Hematopoietic multipotent progenitor cell treated with erythropoietin and hydrocortisone succinate and interleukin-3 and kit ligand, for 15 days (in vitro differentiated cells): ENCODE results near the gene NUDT4.
"Not testable (repeated sequence)": the region's sequence is repeated elsewhere in the genome, so short reads cannot be mapped to it uniquely, and the experiment has no call there.

Source experiments
- DNase-seq: peaks from one replicate; pipeline ENCODE4 v3.0.0-alpha.2; 2015; ENCODE audit warnings: low spot score

NUDT4 gene

DNA sequence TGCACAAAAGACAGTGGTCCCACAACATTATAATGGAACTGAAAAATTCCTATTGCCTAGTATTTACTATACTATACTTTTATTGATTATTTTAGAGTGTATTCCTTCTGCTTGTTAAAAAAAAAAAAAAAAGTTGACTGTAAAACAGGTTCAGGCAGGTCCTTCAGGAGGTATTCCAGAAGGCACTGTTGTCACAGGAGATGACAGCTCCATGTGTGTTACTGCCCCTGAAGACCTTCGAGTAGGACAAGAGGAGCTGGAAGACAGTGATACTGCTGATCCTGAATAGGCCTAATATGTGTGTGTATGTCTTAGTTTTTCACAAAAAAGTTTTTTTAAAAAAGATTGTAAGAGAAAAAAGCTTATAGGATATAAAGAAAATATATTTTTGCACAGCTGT lies 51.7 kb downstream of the NUDT4 start:
- no peak for DNase-seq

DNA sequence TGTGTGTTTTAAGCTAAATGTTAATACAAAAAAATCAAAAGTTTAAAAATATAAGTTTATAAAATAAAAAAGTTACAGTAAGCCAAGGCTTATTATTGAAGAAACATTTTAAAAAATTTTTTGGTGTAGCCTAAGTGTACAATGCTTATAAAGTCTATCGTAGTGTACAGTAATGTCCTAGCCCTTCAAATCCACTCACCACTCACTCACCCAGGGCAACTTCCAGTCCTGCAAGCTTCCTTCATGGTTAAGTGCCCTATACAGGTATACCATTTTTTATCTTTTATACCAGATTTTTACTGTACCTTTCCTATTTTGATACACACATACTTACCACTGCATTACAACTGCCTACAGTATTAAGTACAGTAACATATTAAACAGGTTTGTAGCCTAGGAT lies 52.1 kb downstream of the NUDT4 start:
- DNase-seq, result no peak

DNA sequence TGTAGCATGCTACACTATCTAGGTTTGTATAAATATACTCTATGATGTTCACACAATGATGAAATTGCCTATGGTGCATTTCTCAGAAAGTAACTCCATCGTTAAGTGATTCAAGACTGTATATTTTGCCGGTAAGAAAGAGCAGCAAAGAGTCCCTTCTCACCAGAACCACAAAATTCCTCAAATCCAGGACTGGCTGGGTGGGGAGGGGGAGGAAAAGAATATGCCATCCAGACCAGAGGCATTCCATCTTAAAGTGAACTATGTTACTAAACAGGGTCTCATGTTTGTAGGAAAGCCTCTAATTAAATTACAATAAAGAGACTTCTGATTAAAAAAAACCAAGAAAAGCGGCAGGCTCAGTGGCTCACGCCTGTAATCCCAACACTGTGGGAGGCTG lies 52.6 kb downstream of the NUDT4 start:
- DNase-seq, result no peak

- DNase-seq, result not testable (repeated sequence)
Measured at GRCh38 chr12:93432031-93432430, 54.3 kb downstream of the NUDT4 start.

- DNase-seq, result no peak
Measured at GRCh38 chr12:93434256-93434865, 56.6 kb downstream of the NUDT4 start.

DNA sequence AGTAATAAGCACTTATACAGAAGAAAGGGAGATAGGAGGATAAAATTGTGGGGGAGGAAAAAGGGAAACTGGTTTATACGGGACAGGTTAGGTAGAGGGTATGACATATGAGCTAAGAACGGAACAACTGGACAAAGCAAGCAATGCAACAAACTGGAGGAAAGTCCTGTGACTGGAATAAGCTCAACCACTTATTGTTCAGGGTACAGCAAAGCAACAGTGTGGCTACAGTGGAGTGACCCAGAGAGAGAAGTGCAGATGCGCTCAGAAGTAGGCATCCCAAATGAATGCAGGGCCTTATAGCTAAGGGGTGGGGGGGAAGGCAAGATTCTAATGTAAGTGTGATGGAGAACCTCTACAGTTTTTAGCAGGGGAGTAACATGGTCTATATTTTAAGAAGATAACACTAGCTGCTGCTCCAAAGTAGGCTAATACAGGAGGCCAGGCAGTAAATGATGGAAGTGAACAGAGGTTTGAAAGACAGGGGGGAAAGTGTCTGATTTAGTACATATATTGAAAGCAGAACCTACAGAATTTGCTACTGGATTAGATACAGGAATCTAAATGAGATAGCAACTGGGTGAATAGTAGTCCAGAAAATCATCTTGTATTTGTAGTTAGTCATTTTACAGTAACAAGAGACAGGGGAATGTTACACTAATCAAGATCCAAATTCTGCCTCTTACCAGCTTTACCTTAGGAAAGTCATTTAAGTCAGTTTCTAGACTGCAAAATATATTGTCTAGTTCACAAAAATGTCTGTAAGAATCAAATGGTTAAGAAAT lies 60.7 kb downstream of the NUDT4 start:
- no peak for DNase-seq

- no peak for DNase-seq
Measured at GRCh38 chr12:93440043-93440835, 62.5 kb downstream of the NUDT4 start.

DNA sequence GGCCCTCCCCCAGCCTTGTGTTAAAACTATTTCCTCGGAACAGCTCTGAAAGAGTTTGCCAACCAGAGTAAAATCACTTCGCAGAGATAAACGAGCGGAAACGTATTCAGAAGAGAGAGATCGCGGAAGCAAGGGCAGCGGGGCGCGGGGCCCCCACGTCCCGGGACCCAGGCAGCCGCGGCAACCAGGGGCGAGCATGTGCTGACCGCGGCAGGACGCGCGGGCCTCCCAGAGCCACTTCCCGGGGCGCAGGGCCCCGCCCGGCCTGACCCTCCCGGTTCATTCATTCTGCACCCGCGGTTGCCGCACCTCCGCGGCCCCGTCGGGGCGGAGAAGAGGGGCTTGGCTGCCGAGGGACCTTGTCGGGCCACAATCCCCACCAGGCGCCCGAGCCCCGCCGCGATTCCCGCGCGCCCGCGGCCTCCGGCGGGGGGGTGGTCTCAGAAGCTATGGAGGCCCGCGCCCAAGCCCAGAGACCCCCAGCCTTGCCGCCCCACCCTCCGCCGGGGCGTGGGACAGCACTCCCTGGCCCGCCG lies 63.4 kb downstream of the NUDT4 start:
- DNase-seq, result no peak

DNA sequence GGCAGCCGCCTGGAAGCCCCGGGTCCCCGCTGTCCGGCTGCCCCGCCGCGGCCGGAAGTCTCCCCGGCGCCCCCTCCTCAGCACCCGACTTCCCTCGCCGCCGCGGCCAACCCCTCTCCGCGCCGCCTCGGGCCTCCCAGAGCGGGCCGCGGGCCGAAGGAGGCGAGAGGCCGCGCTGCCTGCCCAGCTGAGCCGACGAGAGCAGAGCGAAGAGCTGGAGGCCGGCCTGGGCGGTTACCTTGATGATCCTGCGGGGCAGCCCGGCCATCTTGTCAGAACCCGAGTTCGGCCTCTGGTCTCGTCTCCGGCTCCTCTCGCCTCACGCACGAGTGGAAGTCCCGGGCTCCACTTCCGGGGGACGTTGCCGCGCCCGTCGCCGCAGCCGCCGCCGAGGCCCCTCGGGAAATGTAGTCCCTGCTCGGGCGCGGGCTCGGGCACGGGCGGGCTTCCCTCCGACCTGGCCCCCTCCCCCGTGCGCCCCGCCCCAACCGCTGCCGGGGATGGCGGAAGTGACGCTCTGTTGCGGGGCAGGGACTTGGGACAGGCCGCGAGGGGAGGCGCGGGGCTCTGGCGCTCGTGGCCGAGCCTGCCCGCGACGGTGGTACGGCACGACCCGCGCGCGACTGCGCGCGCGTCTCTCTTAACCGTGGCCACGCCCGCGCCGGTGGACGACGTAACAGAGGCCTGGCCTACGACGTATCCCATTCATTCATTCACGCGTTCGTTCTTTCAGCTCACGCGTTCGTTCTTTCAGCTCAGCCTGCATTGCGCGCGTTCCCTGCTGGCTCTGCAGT lies 64.1 kb downstream of the NUDT4 start, which contains the start of gene UBE2N:
Gene UBE2N, minus strand, starts transcription at position 331 of the 794 bp plus-strand sequence. Its CDS starts 63 bp downstream, at position 268.
- DNase-seq, result peak; percentile 89

GRCh38 chr12:93442411-93443340 lies 65.0 kb downstream of the NUDT4 start:
- DNase-seq, result no peak

GRCh38 chr12:93443576-93443975 lies 65.9 kb downstream of the NUDT4 start:
- DNase-seq, result no peak

GRCh38 chr12:93447555-93448290 lies 70.0 kb downstream of the NUDT4 start:
- no peak for DNase-seq

- DNase-seq, result no peak
Measured at GRCh38 chr12:93448796-93449195, 71.1 kb downstream of the NUDT4 start.

DNA sequence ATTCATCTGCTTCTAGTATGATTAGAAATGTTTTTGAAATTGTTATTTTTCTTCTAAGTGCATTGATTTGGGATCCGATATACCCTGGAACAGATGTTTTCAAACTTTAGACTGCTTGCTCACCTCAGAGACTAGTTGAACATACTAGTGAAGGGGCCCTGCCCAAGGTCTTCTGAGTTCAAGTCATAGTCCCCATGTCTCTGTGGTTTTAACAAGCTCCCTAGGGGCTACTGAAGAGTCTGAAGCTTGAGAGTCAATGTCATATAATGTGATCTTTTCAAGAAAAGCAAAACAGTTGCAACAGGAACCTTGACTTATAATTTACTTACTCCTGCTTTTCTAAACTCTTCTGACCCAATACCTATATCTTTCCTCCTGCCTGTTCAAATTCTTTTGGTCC lies 71.6 kb downstream of the NUDT4 start:
- DNase-seq, result no peak

GRCh38 chr12:93451423-93452158 lies 73.9 kb downstream of the NUDT4 start:
- DNase-seq, result no peak

DNA sequence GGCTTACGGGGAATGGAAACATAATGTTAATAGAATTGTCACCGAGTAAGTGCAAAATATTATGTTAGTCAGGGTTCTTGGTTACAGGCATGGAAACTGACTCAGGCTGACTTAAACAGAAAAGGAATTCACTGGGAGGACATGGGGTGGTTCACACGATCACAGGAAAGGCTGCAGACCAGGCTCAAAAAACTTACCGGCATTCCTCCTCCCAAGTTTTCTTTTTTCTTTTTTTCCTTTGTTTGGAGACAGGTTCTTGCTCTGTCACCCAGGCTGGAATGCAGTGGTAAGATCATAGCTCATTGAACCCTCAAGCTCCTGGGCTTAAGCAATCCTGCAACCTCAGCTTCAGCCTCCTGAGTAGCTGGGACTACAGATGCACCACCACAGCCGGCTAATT lies 75.9 kb downstream of the NUDT4 start:
- no peak for DNase-seq

DNA sequence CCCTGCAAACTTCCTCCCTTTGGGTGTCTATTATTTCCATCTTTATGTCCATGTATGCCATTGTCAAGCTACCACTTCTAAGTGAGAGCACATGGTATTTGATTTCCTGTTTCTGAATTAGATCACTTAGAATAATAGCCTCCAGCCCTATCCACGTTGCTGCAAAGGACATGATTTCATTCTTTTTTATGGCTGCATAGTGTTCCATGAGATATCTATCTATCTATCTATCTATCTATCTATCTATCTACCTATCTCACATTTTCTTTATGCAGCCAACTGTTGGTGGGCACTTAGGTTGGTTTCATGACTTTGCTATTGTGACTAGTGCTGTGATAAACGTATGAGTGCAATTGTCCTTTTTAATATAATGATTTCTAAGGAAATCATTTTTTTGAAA lies 78.4 kb downstream of the NUDT4 start:
- DNase-seq, result no peak
